Spinal cord (tissue), 10 donors: Measurements from ENCODE around the gene RELB. TPM values are rescaled to one million over a fixed set of nuclear protein-coding genes. Genes with fewer than 3 reads are reported as not detected.

Source experiments
- DNase-seq, 6 donors: peaks; one replicate each; pipeline versions ENCODE4 v3.0.0 to v3.0.0-alpha.2; 2013 to 2015; ENCODE audit warnings: low spot score in 6 of 6, low read depth in 4 of 6
- H3K27ac ChIP-seq: one replicate; pipeline ENCODE4 v1.5.1; 2013; ENCODE audit warnings: low read depth, low read length, control low read depth
- H3K27me3 ChIP-seq: one replicate; pipeline ENCODE4 v1.6.1; 2013; ENCODE audit warnings: low read length; ENCODE audit not compliant: control insufficient read depth, insufficient read depth
- H3K36me3 ChIP-seq: one replicate; pipeline ENCODE4 v1.6.1; 2013; ENCODE audit warnings: low read length; ENCODE audit not compliant: control insufficient read depth, insufficient read depth
- H3K4me1 ChIP-seq: one replicate; pipeline ENCODE4 v1.6.1; 2013; ENCODE audit warnings: low read length; ENCODE audit not compliant: control insufficient read depth, insufficient read depth
- H3K4me3 ChIP-seq: one replicate; pipeline ENCODE4 v1.5.1; 2013; ENCODE audit warnings: low read depth, low read length, control low read depth
- H3K9me3 ChIP-seq: one replicate; pipeline ENCODE4 v1.6.1; 2013; ENCODE audit warnings: low read length; ENCODE audit not compliant: control insufficient read depth, insufficient read depth
- WGBS: methylation state at CpG from one replicate; pipeline ENCODE4 v1.1.5; 2013; ENCODE audit warnings: missing lambda C conversion rate; ENCODE audit not compliant: insufficient coverage; 5-methylcytosine and 5-hydroxymethylcytosine counted together
- polyA plus RNA-seq, 2 donors: library from polyadenylated mRNA; unstranded; fragments of 120-200 nt; gene quantifications; one replicate each; pipeline ENCODE4 v1.2.1, GENCODE V29; 2013; ENCODE audit not compliant: insufficient read length in 2 of 2
- total RNA-seq, 2 donors: library from RNA; depleted of rRNA in 1 of 2; stranded (reverse); fragments of 120-200 nt in 1 of 2; fragments of >200 nt in 1 of 2; gene quantifications; one replicate each; pipeline versions ENCODE4 v1.2.3 to v1.2.4, GENCODE V29; 2013 to 2014
- donor health status: healthy.

The RELB gene
- total and polyA plus RNA-seq, 4 donors = 2.4 to 4.0 (median 3.4) TPM

DNA sequence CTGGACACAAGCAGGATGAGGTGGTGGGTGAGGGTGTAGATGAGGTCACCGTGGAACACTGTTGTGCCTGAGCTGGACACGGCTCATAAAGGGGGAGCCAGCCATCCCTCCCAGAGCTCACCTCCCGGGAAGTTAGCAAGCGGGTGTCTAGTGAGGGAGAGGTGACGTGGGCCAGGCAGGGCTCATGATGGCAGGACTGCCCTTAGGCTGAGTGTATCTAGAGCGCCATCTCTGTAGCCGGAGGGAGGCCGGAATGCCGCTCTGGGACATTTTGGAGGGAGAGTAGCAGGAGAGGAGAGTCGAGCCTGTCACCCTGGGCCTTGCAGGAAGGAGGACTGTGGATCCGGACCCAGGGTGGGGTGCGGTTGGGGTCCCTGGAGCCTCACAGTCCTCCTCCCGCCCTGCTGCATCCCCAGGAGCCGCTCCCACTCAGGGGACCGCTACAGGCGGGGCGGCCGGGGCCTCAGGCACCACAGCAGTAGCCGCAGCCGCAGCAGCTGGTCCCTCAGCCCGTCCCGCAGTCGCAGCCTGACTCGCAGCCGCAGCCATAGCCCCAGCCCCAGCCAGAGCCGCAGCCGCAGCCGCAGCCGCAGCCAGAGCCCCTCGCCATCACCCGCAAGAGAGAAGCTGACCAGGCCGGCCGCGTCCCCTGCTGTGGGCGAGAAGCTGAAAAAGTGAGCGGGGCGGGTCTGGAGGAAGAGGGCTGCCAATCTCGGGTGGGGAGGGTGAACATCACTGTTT lies 65.8 kb downstream of the RELB start:
- Histone ChIP-seq H3K27me3 (no peaks in the 10 kb centered on the region), H3K4me3 (no peak overlapping the region), H3K27ac (no peak overlapping the region), H3K36me3 (peaks cover 97% of the 10 kb centered on the region), H3K4me1 (no peaks in the 10 kb centered on the region), H3K9me3 (no peaks in the 10 kb centered on the region)
- DNase-seq = no peak
- WGBS = 90% methylated on average over 38 of the region's 38 CpGs

DNA sequence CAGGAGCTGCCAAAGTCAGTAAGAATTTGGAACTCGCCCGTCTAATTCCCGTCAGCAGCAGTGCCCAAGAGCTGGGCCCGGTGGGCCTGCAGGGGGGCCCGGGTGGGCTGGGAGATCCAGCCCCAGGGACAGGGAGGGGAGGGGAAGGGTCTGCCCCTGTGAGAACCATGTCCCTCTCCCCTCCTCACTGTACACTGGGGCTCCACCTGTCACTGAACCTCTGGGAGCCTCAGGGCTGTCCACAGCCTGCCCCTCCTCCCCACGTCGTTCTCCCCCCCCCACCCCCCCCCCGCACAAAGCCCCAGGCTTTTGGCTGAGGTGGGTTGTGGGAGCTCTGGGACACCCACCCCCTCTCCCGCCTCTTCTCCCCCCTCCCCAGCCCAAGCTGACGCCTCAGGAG lies 66.8 kb downstream of the RELB start:
- Histone ChIP-seq H3K36me3 (peaks cover 93% of the 10 kb centered on the region), H3K4me3 (no peak overlapping the region)

DNA sequence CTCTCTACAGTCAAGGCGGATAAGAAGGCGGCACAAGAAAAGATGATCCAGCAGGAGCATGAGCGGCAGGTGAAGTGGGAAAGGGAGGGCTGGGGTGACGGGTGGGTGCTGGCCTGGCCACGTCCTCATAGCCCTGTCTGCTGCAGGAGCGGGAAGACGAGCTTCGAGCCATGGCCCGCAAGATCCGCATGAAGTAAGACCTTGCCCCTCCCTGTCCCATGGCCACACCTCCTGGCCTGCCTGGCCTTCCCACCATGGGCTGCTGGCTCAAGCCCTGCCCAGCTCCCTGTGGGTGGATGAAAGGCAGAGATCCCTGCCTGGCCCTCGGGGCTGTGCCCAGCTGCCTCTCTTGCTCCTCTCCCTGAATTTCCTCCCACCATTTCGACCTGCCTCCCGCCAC lies 67.8 kb downstream of the RELB start:
- Histone ChIP-seq H3K36me3 (peaks cover 86% of the 10 kb centered on the region), H3K4me3 (no peak overlapping the region), H3K4me1 (no peaks in the 10 kb centered on the region), H3K27ac (no peak overlapping the region), H3K27me3 (no peaks in the 10 kb centered on the region), H3K9me3 (no peaks in the 10 kb centered on the region)
- WGBS = 68% methylated on average over 10 of the region's 13 CpGs
- no peak for DNase-seq

More for the DNA sequence above, 66.8 kb downstream of the RELB start:
- WGBS = 87% methylated on average over 5 of the region's 10 CpGs
- H3K4me1 ChIP-seq = no peaks in the 10 kb centered on the region
- no peaks in the 10 kb centered on the region for H3K27me3 ChIP-seq
- H3K27ac ChIP-seq = no peak overlapping the region
- H3K9me3 ChIP-seq = no peaks in the 10 kb centered on the region
- DNase-seq = no peak

DNA sequence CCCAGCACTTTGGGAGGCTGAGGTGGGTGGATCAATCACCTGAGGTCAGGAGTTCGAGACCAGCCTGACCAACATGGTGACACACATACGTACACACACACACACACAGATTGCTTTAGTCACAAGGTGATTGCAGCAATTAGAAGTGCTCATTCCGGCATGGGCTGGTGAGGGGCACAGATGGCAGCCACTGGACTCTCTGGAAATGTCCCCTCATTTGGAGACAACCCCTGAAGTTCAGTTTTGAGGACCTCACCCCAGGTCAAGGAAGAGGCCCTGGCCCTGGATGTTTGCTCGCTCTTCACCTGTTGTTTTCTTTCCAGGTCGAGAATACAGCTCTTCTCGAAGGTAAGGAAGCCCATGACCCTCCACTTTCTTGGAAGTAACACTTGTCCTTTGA lies 69.0 kb downstream of the RELB start:
- WGBS = 94% methylated on average over 4 of the region's 6 CpGs
- Histone ChIP-seq H3K27me3 (peaks cover 3% of the 10 kb centered on the region), H3K4me3 (no peak overlapping the region), H3K36me3 (peaks cover 74% of the 10 kb centered on the region), H3K4me1 (peaks cover 6% of the 10 kb centered on the region), H3K9me3 (no peaks in the 10 kb centered on the region), H3K27ac (no peak overlapping the region)
- no peak for DNase-seq

DNA sequence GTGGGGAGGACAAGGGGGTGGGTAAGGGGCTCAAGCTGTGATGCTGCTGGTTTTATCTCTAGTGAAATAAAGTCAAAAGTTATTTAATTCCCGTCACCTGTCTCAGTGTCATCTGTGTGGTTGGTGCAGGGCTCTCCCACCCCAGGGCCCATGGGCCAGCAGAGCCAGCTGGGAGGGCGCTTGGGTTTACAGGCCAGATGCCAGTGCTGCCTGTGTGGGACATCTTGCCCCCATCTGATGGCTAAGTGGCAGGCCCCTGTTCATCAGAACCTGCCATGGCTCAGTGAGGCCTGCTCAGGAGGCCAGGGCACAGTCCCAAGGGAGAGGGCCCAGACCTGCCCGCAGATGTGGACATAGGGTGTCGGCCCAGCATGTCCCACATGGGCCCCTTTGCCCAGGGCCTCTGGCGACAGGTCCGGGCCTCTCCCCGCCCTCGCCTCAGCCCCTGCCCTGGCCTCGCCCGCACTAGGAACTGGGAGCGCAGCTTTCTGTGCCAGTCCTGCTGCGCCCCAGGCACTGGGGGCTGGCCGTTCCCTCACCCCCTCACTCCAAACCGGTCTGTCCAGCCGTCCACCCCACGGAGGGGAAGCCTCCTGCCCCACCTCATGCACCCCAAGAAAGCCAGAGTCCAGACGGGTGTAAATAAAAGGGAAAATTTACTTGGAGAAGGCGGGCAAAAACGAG lies 69.7 kb downstream of the RELB start:
- WGBS = 95% methylated on average over 14 of the region's 19 CpGs
- Histone ChIP-seq H3K36me3 (peaks cover 68% of the 10 kb centered on the region), H3K27ac (no peak overlapping the region), H3K4me3 (no peak overlapping the region), H3K4me1 (peaks cover 12% of the 10 kb centered on the region), H3K27me3 (peaks cover 7% of the 10 kb centered on the region), H3K9me3 (no peaks in the 10 kb centered on the region)
- no peak for DNase-seq

DNA sequence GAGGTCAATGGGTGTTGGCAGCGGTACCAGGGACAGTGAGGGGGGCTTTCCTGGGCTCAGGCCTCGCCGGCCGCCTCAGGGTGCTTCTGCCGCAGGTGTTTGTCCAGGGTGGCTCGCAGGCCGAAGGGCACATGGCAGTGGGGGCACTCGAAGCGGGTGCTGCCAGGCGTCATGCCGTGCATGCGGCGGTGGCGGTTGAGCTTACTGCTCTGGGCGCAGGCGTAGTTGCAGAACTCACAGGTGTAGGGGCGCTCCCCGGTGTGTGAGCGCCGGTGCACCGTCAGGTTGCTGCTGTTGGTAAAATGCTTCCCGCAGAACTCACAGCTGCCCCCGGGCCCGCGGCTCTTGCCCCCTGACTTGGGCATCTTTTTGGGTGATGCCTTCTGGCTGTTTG lies 70.3 kb downstream of the RELB start:
- Histone ChIP-seq H3K4me1 (peaks cover 14% of the 10 kb centered on the region), H3K36me3 (peaks cover 65% of the 10 kb centered on the region), H3K27me3 (peaks cover 9% of the 10 kb centered on the region), H3K27ac (no peak overlapping the region), H3K4me3 (no peak overlapping the region), H3K9me3 (no peaks in the 10 kb centered on the region)
- 94% methylated on average over 25 of the region's 25 CpGs for WGBS
- no peak for DNase-seq

DNA sequence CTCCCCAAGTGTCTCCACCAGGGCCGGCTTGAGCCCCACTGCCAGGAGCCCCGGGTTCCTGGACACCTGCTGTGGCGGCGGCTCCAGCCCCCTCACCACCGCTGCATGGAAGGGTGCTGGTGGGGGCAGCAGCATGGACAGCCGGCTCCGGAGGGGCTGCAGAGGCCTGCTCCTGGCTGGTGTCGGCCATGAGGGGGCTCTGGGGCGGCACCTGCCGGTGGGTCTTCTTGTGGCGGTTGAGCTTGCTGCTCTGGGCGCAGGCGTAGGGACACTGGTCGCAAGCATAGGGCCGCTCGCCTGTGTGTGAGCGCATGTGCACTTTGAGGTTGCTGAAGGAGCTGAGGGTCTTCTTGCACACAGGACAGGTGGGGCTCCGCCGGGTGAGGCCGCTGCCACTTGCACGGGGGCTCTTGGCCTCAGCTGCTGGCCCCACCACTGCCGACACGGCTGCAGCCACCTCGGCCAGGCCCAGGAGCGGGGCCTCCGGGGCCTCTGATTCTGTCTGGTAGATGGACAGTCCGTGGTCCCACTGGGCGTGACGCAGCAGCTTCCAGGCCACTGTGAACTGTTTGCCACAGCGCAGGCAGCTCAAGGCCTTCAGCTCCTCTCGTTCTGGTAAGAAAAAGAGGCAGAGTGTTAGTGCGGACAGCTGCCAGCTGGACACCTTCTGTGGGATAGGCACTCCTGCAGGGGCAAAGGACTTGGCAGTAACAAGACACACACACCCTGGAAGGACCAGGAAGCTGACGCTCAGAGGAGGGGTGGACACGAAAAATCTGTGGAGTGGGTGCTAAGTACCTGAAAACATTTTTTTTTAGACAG lies 70.9 kb downstream of the RELB start:
- H3K36me3 ChIP-seq = peaks cover 59% of the 10 kb centered on the region
- 86% methylated on average over 33 of the region's 34 CpGs for WGBS
- no peak overlapping the region for H3K27ac ChIP-seq

DNA sequence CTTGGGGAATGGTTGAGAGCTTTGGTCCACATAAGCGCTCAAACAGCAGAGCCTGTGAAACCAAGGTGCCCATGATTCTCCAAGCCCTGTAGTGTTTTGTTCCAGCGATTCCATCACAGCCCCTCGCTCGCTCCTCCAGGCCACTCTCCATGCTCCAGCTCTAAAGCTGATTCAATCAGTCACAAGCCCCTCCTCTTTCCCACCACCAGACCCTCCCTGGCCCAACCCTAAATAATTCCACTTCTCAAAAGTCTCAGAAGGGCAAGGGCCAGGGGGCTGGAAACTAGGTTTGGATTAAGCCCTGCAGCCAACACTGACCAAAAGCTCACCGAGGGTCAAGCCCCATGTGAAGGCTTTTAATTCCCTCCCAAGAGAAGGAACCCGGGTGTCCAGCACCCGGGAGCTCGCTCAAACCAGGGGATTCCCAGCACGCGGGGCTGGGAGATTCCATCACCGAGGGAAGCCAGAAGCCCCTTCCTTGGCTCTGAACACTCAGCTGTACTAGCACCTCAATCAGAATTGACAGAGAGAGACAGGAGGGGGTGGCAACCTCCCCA lies 73.6 kb downstream of the RELB start:
- Histone ChIP-seq H3K4me1 (peaks cover 24% of the 10 kb centered on the region), H3K4me3 (no peak overlapping the region)

More for the DNA sequence above, 70.9 kb downstream of the RELB start:
- Histone ChIP-seq H3K9me3 (no peaks in the 10 kb centered on the region), H3K27me3 (peaks cover 14% of the 10 kb centered on the region), H3K4me1 (peaks cover 16% of the 10 kb centered on the region), H3K4me3 (no peak overlapping the region)
- no peak for DNase-seq

DNA sequence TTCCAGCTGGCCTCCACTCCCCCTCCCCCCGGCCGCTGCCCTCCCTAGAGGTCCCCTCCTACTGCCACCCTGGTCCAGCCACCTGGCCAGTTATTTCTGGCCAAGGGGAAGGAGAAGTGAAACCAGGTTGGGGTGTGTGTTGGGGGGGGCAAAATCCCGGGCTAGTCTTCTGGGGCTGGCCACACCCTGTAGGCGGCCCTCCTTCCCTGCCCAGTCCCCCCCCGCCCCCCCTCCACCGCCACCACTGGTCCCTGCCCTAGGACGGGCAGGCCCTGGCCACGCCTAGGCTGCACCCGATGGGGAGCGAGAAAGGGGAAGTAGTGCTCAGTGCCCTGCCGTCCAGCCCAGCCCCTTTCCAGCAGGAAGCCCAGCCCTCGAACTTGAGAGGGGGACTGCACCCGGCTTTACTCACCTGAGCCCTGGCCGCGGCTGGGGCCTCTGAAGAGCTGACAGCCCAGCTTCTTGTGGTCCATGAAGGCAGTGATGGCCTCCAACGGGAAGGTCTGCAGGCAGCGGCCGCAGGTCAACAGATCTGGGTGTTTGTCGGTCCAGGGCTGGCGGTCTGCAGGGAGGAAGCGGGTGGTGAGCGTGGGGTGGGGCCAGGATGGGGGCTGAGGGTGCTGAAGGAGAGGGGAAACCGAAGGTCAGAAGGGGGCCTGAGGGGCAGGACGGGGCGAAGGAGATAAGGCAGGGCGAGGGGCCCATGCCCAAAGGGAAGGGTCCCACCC lies 74.2 kb downstream of the RELB start:
- H3K27me3 ChIP-seq = peaks cover 14% of the 10 kb centered on the region
- WGBS = 12% methylated on average over 20 of the region's 26 CpGs
- peaks cover 26% of the 10 kb centered on the region for H3K36me3 ChIP-seq
- H3K9me3 ChIP-seq = no peaks in the 10 kb centered on the region
- H3K4me1 ChIP-seq = peaks cover 30% of the 10 kb centered on the region
- H3K4me3 ChIP-seq = no peak overlapping the region
- no peak for DNase-seq
- H3K27ac ChIP-seq = no peak overlapping the region

More for the DNA sequence above, 73.6 kb downstream of the RELB start:
- no peak overlapping the region for H3K27ac ChIP-seq
- peaks cover 14% of the 10 kb centered on the region for H3K27me3 ChIP-seq
- H3K36me3 ChIP-seq = peaks cover 33% of the 10 kb centered on the region
- DNase-seq = no peak
- H3K9me3 ChIP-seq = no peaks in the 10 kb centered on the region
- 60% methylated on average over 5 of the region's 11 CpGs for WGBS
